GM12801 (cell line): Measurements from ENCODE around the gene GFOD1.

Experiments used
- TF ChIP-seq, protein P1 (sequence below): IDR thresholded peaks from one replicate; pipeline ENCODE4 v1.5.1; 2011; ENCODE audit warnings: control low read depth; ENCODE audit not compliant: insufficient read length; ENCODE audit errors: extremely low read depth

Gene GFOD1

DNA sequence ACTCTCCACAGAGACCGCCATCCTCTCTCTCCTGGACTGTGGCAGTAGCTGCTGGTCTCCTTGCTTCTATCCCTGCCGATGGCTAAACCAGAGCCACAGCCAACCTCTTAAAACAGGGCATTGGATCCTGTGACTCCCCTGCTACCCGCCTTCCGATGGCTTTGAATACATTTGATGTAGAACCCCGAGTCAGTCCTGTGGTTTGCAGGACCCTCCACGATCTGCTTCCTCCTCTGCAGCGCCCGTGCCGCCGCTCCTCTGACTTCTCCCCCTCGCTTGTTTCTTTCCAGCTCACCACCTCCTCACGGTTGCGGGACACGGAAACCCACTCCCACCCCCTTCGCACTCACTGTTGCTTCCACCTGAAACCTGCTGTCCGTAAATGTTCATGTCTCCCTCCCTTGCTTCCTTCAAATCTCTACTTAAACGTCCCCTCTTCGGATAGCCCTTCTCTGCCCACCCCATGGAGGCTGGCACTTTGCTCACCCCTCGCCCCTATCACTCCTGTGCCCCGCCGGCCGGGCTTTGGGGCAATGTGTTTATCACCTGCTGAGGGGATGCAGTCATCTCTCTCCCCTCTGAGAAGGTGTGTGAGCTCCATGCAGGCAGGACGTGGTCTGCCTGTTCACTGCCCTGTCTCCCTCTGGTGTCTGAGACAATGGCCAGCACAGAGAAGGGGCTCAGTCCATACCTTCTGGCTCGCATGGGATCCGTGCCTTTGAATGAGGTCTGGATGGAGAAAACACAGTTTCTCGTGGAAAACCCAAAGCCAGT lies 67.8 kb downstream of the GFOD1 start:
- TF ChIP-seq, protein P1, sequence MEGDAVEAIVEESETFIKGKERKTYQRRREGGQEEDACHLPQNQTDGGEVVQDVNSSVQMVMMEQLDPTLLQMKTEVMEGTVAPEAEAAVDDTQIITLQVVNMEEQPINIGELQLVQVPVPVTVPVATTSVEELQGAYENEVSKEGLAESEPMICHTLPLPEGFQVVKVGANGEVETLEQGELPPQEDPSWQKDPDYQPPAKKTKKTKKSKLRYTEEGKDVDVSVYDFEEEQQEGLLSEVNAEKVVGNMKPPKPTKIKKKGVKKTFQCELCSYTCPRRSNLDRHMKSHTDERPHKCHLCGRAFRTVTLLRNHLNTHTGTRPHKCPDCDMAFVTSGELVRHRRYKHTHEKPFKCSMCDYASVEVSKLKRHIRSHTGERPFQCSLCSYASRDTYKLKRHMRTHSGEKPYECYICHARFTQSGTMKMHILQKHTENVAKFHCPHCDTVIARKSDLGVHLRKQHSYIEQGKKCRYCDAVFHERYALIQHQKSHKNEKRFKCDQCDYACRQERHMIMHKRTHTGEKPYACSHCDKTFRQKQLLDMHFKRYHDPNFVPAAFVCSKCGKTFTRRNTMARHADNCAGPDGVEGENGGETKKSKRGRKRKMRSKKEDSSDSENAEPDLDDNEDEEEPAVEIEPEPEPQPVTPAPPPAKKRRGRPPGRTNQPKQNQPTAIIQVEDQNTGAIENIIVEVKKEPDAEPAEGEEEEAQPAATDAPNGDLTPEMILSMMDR = no peak

DNA sequence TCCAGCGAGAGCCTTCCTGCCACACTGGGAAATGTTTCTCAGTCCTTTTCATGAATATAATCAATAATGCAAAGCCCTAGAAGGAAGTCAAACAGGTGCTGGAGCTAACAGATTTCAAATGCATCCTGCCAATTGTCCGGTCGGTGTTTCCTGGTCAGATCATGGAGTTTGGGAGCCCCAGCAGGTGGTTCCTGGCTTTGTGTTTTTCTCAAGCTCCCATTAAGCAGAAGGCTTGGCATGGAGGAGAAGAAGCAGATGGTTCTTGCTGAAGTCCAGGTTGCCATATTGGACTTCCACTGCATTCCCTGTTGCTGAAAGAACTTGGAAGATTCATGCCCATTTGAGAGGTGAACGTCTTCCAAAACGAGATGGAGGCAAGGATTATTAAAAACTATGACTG lies 68.6 kb downstream of the GFOD1 start:
- TF ChIP-seq, protein P1 = no peak

DNA sequence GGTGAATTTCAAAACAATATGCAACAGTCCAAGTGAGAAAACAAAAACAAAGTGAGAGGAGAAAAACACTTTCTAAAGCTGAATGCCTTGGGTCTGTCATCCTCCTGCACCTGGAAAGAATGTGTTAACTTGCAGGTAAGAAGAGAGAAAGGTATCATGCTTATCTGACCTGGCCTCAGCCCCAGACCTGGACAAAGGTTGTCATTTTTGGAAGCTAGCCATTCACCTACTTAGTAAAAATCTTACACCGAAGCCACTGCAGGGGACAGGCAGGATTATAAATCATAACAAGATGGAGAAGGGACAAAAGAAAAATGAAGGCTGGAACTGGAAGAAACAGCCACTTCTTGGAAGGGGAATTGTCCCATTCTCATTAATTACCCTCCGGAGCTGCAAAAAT lies 69.4 kb downstream of the GFOD1 start:
- TF ChIP-seq, protein P1 = no peak

DNA sequence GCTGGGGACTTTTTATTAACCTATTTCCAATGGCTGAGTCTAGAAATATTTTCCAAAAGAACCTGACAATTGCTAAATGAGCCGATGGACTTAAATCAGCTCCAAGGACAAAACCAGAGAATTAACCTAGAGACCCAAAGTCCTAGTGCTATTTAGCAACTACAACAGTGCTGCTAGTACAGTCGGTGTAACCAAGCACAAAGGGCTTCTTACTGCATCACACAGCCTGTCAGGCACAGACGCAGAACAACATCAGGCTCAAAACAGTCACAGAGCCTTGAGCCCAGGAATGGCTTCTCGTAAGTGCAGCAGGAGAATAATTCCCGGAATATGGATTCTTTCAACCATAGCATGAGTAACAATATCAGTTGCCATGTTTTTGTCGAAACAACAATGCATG lies 70.0 kb downstream of the GFOD1 start:
- TF ChIP-seq, protein P1 = no peak

DNA sequence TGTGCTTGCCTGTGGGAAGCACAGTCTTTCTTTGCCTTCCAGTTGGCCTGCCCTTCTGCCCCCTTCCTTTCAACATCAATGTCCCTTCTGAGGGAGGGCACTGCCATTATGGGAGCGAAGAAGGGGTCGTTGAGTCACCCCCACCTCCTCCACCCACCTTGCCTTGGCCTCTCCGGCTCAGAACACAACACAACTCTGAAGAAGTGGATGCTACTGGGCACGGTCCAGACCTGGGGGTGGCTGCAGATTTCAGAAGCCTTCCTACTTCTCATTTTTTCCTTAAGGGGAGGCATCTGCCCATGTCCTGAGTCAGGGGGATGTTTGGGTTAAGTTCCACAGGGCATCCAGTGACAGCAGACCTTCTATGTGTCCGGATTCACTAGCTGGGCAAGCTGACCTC lies 72.1 kb downstream of the GFOD1 start:
- TF ChIP-seq, protein P1 = no peak

DNA sequence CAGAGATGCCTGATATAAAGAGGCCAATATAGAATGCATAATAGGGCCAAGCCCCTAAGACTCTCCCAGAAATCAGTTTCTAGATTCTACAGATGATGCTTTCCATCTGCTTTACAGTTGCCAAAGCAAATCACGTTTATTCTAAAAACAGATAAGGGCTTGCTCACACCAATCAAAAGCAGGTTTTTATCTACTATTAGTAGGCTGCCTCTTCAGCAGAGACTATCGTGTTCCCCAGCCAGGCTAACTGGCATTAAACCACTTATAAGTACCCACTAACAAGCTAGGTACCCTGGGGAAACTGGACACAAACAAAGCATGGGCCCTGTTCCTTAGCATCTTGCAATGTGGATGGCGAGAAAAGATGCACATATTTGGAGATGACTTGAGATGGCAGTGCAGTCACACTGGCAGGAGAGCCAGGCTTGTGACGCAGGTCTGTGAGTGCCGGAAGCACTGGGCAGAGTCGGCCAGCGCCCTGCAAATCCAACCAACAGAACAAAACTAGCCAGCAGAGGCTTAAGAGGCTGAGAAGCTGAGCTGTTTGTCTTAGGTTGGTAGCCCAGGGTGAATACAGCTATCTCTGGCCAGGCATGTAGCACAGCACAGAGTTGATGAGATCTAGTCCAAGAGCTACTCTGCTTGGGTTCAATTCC lies 73.4 kb downstream of the GFOD1 start:
- TF ChIP-seq, protein P1 = no peak

DNA sequence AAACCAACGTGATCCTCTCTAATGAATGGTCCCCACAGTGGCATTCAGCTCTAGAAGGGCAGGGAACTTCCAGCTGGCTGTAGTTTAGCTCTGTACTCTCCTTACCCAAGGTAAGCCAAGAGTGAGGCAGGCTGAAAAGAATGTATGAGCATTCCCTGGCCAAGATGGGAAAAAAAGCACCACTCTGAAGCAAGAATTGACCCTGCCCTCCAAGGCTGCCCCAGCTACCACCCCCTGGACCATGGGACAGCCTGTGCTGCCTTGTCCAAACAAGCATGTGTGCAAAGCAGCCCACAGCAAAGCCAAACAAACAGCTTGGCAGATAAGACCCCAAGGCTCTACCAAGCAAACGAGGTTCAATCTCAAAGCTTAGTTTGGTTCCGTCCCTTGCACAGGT lies 73.9 kb downstream of the GFOD1 start:
- TF ChIP-seq, protein P1 = no peak
